HG02973 (cell line): ENCODE data around the gene TLK1.
"Not testable (repeated sequence)": the region's sequence is repeated elsewhere in the genome, so short reads cannot be mapped to it uniquely, and the experiment has no call there.

Source experiments
- ATAC-seq: cut with Tn5 transposase; IDR thresholded peaks from one replicate; pipeline ENCODE4 v1.9.1; 2021; ENCODE audit warnings: moderate library complexity; ENCODE audit not compliant: unreplicated experiment

Gene TLK1

GRCh38 chr2:171171808-171172207 is 11.1 kb upstream of the TLK1 start:
- no peak for ATAC-seq

DNA sequence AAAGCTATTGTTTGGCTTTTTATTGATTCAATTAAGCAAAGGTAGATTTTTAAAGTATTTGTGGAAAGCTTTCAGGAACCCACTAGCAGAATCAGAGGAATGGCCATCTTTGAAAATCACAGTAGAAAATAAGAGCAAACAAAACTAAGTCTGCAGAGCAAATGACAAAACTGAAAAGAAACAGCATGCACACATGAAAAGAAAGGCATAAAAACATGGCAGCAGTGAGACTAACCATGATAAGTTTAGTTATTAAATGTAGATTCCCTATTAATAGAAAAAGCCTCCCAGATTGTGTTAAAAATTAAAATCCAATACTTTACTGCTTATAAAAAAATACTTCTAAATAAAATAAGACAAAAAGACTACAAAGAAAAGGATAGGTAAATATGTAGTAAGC is 9.1 kb upstream of the TLK1 start:
- no peak for ATAC-seq

GRCh38 chr2:171169333-171169732 is 8.6 kb upstream of the TLK1 start:
- no peak for ATAC-seq

DNA sequence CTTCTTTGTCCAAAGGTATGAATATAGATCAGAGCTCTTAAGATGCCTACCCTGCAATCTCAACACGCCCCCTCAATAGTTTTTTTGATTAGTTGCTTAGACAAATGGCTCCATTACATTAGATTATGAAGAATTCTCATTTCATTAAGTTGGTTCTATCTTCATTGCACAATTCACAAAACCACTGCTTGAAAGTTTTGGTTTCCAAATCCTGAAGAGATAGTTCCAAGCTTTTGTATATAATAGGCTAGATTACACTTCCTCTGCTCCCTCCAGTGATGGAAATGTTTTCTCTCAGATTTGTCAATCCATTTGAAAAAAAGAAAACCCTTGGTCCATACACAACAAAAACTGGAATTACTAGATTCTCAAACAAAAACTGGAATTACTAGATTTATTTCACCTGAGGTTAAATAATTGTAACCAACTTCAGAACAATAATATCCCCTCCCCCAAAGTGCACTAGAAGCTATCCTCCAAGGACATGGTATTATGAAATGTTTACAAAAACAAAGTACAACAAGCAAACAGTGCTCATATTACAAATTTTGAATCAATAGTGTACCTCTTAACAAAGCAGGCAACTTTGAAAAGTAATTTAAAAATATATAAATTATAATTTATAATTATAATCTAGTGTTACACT is 6.8 kb upstream of the TLK1 start:
- ATAC-seq, result no peak

DNA sequence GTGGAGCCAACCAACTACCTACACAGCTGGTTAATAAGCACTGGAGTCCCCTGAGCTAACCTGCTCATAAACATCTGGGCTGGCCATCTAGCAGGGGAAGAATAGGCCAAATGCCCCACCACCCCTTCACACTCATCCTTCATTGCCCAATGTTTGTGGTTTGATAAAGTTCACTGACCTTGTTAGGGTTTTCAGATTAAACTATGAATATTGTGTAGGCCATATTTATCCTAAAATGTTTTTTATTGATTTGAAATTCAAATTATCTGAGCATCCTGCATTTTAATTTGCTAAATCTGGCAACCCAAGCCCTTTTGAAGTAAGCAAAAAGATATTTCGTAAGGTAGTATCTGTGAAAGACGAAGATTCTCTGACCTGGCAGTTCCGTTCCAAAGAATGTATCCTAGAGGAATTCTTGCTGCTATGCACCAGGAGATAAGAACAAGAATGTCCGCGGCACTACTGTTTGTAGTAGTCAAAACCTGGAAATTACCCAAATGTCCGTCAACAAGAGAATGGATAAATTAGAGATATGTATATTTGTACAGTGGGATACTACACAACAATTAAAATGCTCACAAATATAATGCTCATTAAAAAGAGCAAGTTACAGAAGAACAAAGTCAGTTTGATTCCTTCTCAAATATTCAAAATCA is 5.8 kb upstream of the TLK1 start:
- ATAC-seq, result no peak

DNA sequence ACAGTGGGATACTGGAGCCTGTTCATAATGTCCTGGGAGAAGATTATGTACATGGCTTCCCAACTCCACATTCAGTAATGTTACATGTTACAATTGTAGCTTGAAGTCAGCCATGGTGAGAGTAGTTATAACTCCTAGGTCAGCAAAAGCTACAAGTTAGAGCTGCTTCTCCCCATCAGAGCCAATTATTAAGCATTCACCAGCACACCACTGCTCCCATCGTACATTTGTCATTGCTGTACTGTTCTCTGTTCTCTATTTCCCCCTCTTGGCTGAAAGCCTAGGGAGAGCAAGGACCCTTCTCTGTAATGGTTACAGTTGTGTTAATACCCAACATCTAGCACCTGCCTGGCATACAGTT is 5.3 kb upstream of the TLK1 start:
- ATAC-seq, result no peak

DNA sequence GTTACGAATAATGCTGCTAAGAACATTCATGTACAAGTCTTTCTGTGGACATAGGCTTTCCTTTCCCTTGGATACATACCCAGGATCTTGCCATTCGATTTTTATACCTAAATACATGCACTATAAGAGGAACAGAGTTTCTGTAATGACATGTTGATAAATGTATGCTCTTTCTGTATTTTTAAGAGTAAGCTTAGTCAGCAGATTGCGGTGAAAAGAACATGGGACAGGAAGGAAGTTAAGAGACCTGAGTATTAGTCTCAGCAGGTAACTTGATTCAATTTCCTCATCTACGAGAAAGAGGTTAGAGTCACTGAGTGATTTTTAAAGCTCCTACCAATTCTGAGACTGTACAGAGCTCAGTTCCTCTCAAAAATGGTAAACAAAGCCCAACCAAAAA is 2.6 kb upstream of the TLK1 start:
- ATAC-seq, result no peak

- not testable (repeated sequence) for ATAC-seq
Observed at GRCh38 chr2:171162522-171163197, 2.0 kb upstream of the TLK1 start.

DNA sequence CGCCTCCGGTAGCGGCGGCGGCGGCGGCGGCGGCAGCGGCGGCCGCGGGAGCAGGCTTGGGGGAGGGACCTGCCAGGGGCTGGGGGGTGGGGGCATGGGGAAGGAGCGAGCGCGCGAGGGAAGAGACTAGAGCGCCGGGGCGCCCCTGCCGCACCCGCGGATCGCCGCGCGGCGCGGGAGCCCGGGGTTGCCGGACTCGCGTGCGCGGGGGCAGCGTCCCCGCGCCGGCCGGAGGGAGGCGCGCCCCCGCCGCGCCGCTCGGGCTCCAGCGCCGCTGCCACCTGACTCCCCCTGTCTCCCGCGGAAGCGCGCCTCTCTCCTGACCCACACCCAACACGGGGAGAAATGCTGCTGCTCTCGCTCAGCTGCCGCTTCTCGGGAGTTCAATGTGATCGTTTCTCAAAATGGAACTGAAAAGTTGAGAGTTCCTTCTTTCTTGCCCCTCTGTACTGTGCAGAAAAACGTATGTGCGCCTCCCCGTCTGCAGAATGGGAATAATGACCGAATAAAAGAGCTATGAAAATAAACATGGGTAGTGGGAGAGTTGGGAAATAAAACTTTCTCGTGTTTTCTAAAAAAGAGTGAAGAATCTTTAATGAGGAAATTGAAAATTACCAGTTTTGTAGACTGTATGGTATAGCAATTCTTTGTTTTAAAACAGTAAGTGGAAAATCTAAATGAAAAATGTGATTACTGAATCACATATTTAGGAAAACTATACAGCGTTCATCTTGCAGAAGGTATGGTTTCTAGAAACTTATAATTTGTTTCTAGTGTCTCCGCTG is 455 bp upstream of the TLK1 start:
- ATAC-seq, result peak; percentile 42

DNA sequence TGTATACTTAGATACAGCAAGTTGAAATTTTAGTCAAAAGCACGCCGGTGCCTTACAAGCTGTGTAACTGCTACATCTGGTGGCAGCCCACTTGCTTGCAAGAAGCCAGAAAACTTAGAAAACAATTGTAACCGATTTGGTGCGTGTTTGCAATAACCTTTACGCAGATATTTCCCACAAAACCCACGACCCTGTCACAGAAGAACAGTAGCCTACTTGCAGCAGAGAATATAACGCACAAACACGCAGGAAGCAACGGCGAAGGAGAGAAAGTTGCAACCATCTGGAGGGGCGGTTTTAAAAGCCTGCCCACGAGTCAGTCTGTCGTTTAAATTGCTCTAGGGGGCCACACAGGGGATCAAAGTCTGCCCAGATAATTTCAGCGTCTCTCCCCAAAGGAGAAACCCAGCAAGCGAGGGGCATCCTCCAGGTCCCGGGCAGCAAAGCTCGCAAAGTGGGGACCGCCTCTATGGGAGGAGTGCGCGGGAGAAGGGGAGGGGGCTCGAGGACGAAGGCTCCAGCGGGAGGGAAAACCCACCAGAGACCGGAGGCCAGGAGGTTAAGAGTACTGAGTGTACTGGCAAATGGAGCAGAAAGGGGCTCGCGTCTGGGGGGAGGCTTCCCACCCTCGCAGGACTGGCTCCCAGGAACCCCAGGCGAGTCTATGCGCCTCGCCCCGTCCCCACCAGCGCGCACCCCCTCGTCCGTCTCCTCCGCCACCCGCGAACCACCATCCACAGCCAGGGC is 1.1 kb downstream of the TLK1 start:
- peak; percentile 12 for ATAC-seq

DNA sequence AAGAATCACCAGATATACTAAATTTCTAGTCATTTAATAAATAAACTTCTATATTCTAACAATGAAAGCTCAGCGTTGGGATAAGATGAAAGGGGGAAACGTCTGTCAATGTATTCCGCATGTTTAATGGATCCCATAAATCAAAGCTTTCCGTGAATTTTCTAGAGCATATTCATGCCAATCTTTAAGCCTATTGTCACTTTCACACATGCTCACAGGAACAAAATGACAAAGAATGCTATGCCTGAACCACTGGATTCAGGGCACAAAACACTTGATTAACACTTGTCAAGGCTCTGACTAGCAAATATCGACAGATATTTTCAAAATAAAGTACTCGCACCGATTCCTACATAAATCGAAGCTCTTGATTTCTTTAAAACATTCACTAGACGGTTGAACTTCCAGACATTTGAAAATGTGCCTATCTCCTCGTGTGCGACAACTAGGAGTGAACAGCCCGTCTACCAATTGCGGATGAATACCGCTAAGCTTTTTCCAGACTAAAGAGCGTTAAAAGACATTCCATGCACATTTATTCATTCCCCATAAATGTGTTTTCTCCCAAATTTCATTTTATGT is 1.8 kb downstream of the TLK1 start:
- no peak for ATAC-seq

- no peak for ATAC-seq
Observed at GRCh38 chr2:171158036-171158789, 2.5 kb downstream of the TLK1 start.

DNA sequence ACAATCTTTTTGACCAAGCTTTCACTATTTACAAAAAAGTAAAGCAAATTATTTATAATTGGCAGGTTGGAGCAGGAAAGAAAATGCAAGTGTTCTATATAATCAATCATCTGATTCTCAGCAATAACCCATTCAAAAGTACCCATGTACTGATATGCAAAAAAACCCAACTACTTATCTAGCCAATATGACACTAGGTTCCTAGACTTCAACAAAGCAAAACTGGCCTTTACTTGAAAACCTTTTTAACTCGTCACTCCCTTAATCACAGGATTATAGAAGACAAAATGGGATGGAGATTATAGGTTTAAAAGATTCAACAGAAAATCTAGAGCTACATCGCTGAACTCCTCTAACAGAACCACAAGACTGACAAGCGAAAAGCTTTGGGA is 3.6 kb downstream of the TLK1 start:
- no peak for ATAC-seq

GRCh38 chr2:171154348-171154747 is 6.3 kb downstream of the TLK1 start:
- no peak for ATAC-seq

DNA sequence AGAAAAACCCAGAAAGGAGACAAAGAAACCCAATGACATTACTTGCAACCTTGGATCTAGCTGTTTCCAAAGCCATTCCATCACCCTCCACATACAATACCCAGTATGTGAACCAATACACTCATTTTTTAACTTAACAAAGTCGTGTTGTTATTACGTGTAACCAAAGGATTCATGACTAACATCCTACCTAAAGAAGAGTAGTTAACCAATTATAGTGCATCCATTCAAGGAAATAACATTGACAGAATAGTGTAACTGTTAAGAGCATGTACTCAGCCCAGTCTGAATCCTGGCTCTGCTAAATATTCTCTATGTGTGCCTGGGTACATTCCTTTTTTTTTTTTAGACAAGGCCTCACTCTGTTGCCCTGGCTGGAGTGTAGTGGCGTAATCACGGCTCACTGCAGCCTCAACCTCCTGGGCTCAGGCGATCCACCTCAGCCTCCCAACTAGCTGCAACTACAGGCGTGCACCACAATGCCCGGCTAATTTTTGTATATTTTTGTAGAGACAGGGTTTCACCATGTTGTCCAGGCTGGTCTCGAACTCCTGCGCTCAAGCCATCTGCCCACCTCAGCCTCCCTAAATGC is 9.9 kb downstream of the TLK1 start:
- no peak for ATAC-seq

DNA sequence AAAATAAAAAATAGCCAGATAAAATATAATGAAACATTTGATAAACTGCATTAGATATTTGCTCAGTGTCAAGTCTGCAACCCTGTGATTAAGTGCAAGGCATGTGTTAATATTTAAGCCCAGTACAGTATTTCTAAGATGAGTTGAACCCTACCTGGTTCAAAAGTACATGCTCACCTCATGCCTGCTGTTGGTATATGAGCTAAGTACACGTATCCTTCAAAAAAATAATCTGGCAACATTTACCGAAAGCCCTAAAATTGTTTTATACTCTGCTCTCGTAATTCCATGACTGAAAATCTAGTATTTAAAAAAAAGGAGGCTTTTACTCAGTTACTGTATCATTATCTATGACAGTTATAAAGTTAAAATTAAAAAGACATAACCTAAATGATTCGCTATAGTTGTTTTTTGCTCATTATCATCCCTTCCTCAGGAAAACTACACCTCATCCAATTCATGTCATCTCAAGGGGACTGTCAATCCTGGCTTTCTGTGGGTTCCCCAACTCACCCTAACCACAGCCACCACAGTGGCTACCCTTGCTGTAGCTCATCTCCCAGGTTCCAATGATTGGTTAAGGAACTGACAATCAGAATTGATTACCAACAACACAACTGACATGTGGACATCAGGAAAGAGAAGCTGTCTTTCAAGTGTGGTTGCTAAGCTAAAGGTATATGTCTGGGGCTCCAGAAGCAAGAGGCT is 10.6 kb downstream of the TLK1 start:
- ATAC-seq, result no peak

- no peak for ATAC-seq
Observed at GRCh38 chr2:171149171-171149938, 11.3 kb downstream of the TLK1 start.

GRCh38 chr2:171147081-171147480 is 13.6 kb downstream of the TLK1 start:
- no peak for ATAC-seq
